Memory B cell (primary cell): ENCODE results near the gene JSRP1.
A peak's percentile ranks its signal among the peaks of the same experiment; 100 is the strongest.

Experiments
- ATAC-seq: fragments of 150-1000 bp; cut with Tn5 transposase; 2 replicates; pipeline ENCODE4 v1.10.0; 2021; ENCODE audit warnings: low read depth, mild to moderate bottlenecking, moderate library complexity
- DNase-seq, 2 donors: peaks; one replicate each; pipeline ENCODE4 v3.0.0; 2022; ENCODE audit warnings: low spot score in 2 of 2
- H3K27ac Mint-ChIP-seq: one replicate; pipeline ENCODE4 v1.8.0; 2022; ENCODE audit warnings: mild to moderate bottlenecking, moderate library complexity, mixed read lengths
- H3K27me3 Mint-ChIP-seq: one replicate; pipeline ENCODE4 v1.8.0; 2022; ENCODE audit warnings: mixed read lengths
- H3K36me3 Mint-ChIP-seq: one replicate; pipeline ENCODE4 v1.8.0; 2022; ENCODE audit warnings: mild to moderate bottlenecking, mixed read lengths
- H3K4me1 Mint-ChIP-seq: one replicate; pipeline ENCODE4 v1.8.0; 2022; ENCODE audit warnings: mixed read lengths
- H3K4me3 Mint-ChIP-seq: one replicate; pipeline ENCODE4 v1.8.0; 2022; ENCODE audit warnings: mild to moderate bottlenecking, moderate library complexity, mixed read lengths
- H3K9me3 Mint-ChIP-seq: one replicate; pipeline ENCODE4 v1.8.0; 2022; ENCODE audit warnings: mixed read lengths

JSRP1 gene

GRCh38 chr19:2266183-2266993 is 10.2 kb upstream of the JSRP1 start:
- Mint-ChIP-seq H3K9me3 (no peaks in the 10 kb centered on the region), H3K4me3 (peak overlapping the region; percentile 69), H3K36me3 (peaks cover 11% of the 10 kb centered on the region), H3K27ac (peak overlapping the region; percentile 79), H3K4me1 (peaks cover 16% of the 10 kb centered on the region), H3K27me3 (no peaks in the 10 kb centered on the region)
- peak; percentile 21 for ATAC-seq
- peak in 1 of 2 donors; percentile 53 for DNase-seq

- Mint-ChIP-seq H3K27me3 (no peaks in the 10 kb centered on the region), H3K4me3 (no peak overlapping the region), H3K27ac (peak overlapping the region; percentile 60), H3K4me1 (peaks cover 24% of the 10 kb centered on the region), H3K36me3 (no peaks in the 10 kb centered on the region), H3K9me3 (peaks cover 2% of the 10 kb centered on the region)
- DNase-seq (no peak), ATAC-seq (no peak)
These were observed 5.4 kb upstream of the JSRP1 start for GRCh38 chr19:2261438-2262172.

GRCh38 chr19:2260341-2260805 is 4.2 kb upstream of the JSRP1 start:
- Mint-ChIP-seq H3K36me3 (no peaks in the 10 kb centered on the region), H3K9me3 (peaks cover 2% of the 10 kb centered on the region), H3K27me3 (no peaks in the 10 kb centered on the region), H3K4me3 (peak overlapping the region; percentile 71), H3K27ac (peak overlapping the region; percentile 97), H3K4me1 (peaks cover 26% of the 10 kb centered on the region)
- DNase-seq (no peak), ATAC-seq (peak; percentile 35)

GRCh38 chr19:2259336-2259735 is 3.1 kb upstream of the JSRP1 start:
- H3K4me3 Mint-ChIP-seq: peak overlapping the region; percentile 44
- no peaks in the 10 kb centered on the region for H3K27me3 Mint-ChIP-seq
- H3K4me1 Mint-ChIP-seq: peaks cover 27% of the 10 kb centered on the region
- no peak for DNase-seq
- H3K9me3 Mint-ChIP-seq: peaks cover 2% of the 10 kb centered on the region
- ATAC-seq: no peak
- H3K36me3 Mint-ChIP-seq: no peaks in the 10 kb centered on the region
- H3K27ac Mint-ChIP-seq: peak overlapping the region; percentile 97

GRCh38 chr19:2255112-2255845 is 938 bp downstream of the JSRP1 start:
- DNase-seq (no peak), ATAC-seq (no peak)
- H3K36me3 Mint-ChIP-seq: no peaks in the 10 kb centered on the region
- H3K4me1 Mint-ChIP-seq: peaks cover 31% of the 10 kb centered on the region
- H3K27me3 Mint-ChIP-seq: no peaks in the 10 kb centered on the region
- peak overlapping the region; percentile 84 for H3K27ac Mint-ChIP-seq
- no peak overlapping the region for H3K4me3 Mint-ChIP-seq
- H3K9me3 Mint-ChIP-seq: peaks cover 1% of the 10 kb centered on the region

GRCh38 chr19:2254064-2254872 is 1.9 kb downstream of the JSRP1 start:
- no peaks in the 10 kb centered on the region for H3K27me3 Mint-ChIP-seq
- H3K4me3 Mint-ChIP-seq: peak overlapping the region; percentile 78
- H3K36me3 Mint-ChIP-seq: no peaks in the 10 kb centered on the region
- H3K27ac Mint-ChIP-seq: no peak overlapping the region
- DNase-seq (no peak), ATAC-seq (no peak)
- no peaks in the 10 kb centered on the region for H3K9me3 Mint-ChIP-seq
- H3K4me1 Mint-ChIP-seq: peaks cover 28% of the 10 kb centered on the region

GRCh38 chr19:2253106-2254063 is 2.8 kb downstream of the JSRP1 start:
- H3K27ac Mint-ChIP-seq: no peak overlapping the region

GRCh38 chr19:2252797-2253105 is 3.5 kb downstream of the JSRP1 start:
- DNase-seq (no peak), ATAC-seq (no peak)
- H3K27ac Mint-ChIP-seq: no peak overlapping the region
- peaks cover 4% of the 10 kb centered on the region for H3K36me3 Mint-ChIP-seq
- peaks cover 16% of the 10 kb centered on the region for H3K4me1 Mint-ChIP-seq
- peak overlapping the region; percentile 78 for H3K4me3 Mint-ChIP-seq
- H3K9me3 Mint-ChIP-seq: no peaks in the 10 kb centered on the region
- no peaks in the 10 kb centered on the region for H3K27me3 Mint-ChIP-seq

More at GRCh38 chr19:2253106-2254063, 2.8 kb downstream of the JSRP1 start:
- H3K9me3 Mint-ChIP-seq: no peaks in the 10 kb centered on the region
- DNase-seq: peak in 1 of 2 donors; percentile 66
- H3K27me3 Mint-ChIP-seq: no peaks in the 10 kb centered on the region
- peak overlapping the region; percentile 78 for H3K4me3 Mint-ChIP-seq
- peak; percentile 26 for ATAC-seq
- H3K36me3 Mint-ChIP-seq: peaks cover 3% of the 10 kb centered on the region
- peaks cover 22% of the 10 kb centered on the region for H3K4me1 Mint-ChIP-seq

GRCh38 chr19:2252055-2252796 is 4.0 kb downstream of the JSRP1 start:
- peak overlapping the region; percentile 78 for H3K4me3 Mint-ChIP-seq
- H3K27me3 Mint-ChIP-seq: no peaks in the 10 kb centered on the region
- ATAC-seq (no peak), DNase-seq (no peak)
- no peaks in the 10 kb centered on the region for H3K9me3 Mint-ChIP-seq
- peaks cover 4% of the 10 kb centered on the region for H3K36me3 Mint-ChIP-seq
- peaks cover 16% of the 10 kb centered on the region for H3K4me1 Mint-ChIP-seq
- H3K27ac Mint-ChIP-seq: peak overlapping the region; percentile 62

GRCh38 chr19:2251106-2252054 is 4.8 kb downstream of the JSRP1 start:
- Mint-ChIP-seq H3K27me3 (no peaks in the 10 kb centered on the region), H3K4me1 (peaks cover 16% of the 10 kb centered on the region), H3K9me3 (no peaks in the 10 kb centered on the region), H3K27ac (peak overlapping the region; percentile 62), H3K4me3 (peak overlapping the region; percentile 61), H3K36me3 (peaks cover 4% of the 10 kb centered on the region)
- DNase-seq: no peak
- peak; percentile 8 for ATAC-seq

- no peak for DNase-seq
- H3K4me3 Mint-ChIP-seq: no peak overlapping the region
- peaks cover 11% of the 10 kb centered on the region for H3K4me1 Mint-ChIP-seq
- ATAC-seq: no peak
- no peak overlapping the region for H3K27ac Mint-ChIP-seq
- peaks cover 8% of the 10 kb centered on the region for H3K36me3 Mint-ChIP-seq
- H3K27me3 Mint-ChIP-seq: no peaks in the 10 kb centered on the region
- no peaks in the 10 kb centered on the region for H3K9me3 Mint-ChIP-seq
These were observed 5.5 kb downstream of the JSRP1 start for GRCh38 chr19:2250766-2251105.
